HEK293T (cell line): ENCODE measurements around the gene DNLZ.

Source experiments
- ARNT ChIP-seq: fragments of 450-650 bp; IDR thresholded peaks from 2 replicates; pipeline ENCODE4 v1.6.1; 2017; ENCODE audit warnings: mild to moderate bottlenecking
- BHLHE40 ChIP-seq: fragments of 450-650 bp; IDR thresholded peaks from 2 replicates; pipeline ENCODE4 v1.6.1; 2016; ENCODE audit warnings: mild to moderate bottlenecking, moderate library complexity, borderline replicate concordance
- FOXK2 ChIP-seq: fragments of 450-650 bp; IDR thresholded peaks from 2 replicates; pipeline ENCODE4 v1.6.1; 2016; ENCODE audit warnings: mild to moderate bottlenecking
- FOXM1 ChIP-seq: fragments of 450-650 bp; IDR thresholded peaks from 2 replicates; pipeline ENCODE4 v1.6.1; 2017; ENCODE audit warnings: mild to moderate bottlenecking, borderline replicate concordance
- NFRKB ChIP-seq: fragments of 450-650 bp; IDR thresholded peaks from 2 replicates; pipeline ENCODE4 v1.6.1; 2016; ENCODE audit warnings: mild to moderate bottlenecking, moderate library complexity
- SUZ12 ChIP-seq: fragments of 450-650 bp; IDR thresholded peaks from 2 replicates; pipeline ENCODE4 v1.6.1; 2016; ENCODE audit warnings: mild to moderate bottlenecking
- TARDBP ChIP-seq: fragments of 450-650 bp; IDR thresholded peaks from 2 replicates; pipeline ENCODE4 v1.6.1; 2016
- TF ChIP-seq, protein P1 (sequence below): fragments of 450-650 bp; IDR thresholded peaks from 2 replicates; pipeline ENCODE4 v1.6.1; 2016

GRCh38 chr9:136398286-136398685 is 34.7 kb upstream of the DNLZ start:
- no peak for TF ChIP-seq FOXM1
- no peak for TF ChIP-seq BHLHE40
- TF ChIP-seq SUZ12: no peak
- no peak for TF ChIP-seq ARNT
- TF ChIP-seq, protein P1, sequence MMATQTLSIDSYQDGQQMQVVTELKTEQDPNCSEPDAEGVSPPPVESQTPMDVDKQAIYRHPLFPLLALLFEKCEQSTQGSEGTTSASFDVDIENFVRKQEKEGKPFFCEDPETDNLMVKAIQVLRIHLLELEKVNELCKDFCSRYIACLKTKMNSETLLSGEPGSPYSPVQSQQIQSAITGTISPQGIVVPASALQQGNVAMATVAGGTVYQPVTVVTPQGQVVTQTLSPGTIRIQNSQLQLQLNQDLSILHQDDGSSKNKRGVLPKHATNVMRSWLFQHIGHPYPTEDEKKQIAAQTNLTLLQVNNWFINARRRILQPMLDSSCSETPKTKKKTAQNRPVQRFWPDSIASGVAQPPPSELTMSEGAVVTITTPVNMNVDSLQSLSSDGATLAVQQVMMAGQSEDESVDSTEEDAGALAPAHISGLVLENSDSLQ: no peak
- no peak for TF ChIP-seq FOXK2
- no peak for TF ChIP-seq TARDBP
- no peak for TF ChIP-seq NFRKB
